HEK293 (cell line): ENCODE results near the gene ATP10D.

ENCODE experiments used
- BCL6B ChIP-seq: fragments of 450-650 bp; formaldehyde crosslinking; IDR thresholded peaks from 2 replicates; pipeline ENCODE4 v1.5.1; 2017; ENCODE audit warnings: missing biosample characterization, missing genetic modification characterization
- CTCF ChIP-seq: fragments of 450-650 bp; formaldehyde crosslinking; IDR thresholded peaks from 2 replicates; pipeline ENCODE4 v1.5.1; 2016; ENCODE audit warnings: missing biosample characterization, missing genetic modification characterization
- GLI2 ChIP-seq: fragments of 450-650 bp; formaldehyde crosslinking; IDR thresholded peaks from 2 replicates; pipeline ENCODE4; 2017; ENCODE audit warnings: missing biosample characterization, missing genetic modification characterization, low read depth, borderline replicate concordance
- PRDM2 ChIP-seq: fragments of 450-650 bp; formaldehyde crosslinking; IDR thresholded peaks from 2 replicates; pipeline ENCODE4 v1.5.1; 2016; ENCODE audit warnings: missing biosample characterization, missing genetic modification characterization, borderline replicate concordance
- REST ChIP-seq: fragments of 450-650 bp; formaldehyde crosslinking; IDR thresholded peaks from 2 replicates; pipeline ENCODE4 v1.5.1; 2016; ENCODE audit warnings: missing biosample characterization, missing genetic modification characterization
- ZBTB11 ChIP-seq: fragments of 450-650 bp; formaldehyde crosslinking; conservative IDR thresholded peaks from 2 replicates; pipeline ENCODE4 v1.5.1; 2016; ENCODE audit warnings: low read depth, missing biosample characterization, missing genetic modification characterization
- ZFP41 ChIP-seq: fragments of 450-650 bp; formaldehyde crosslinking; IDR thresholded peaks from 2 replicates; pipeline ENCODE4 v1.5.1; 2016; ENCODE audit warnings: missing biosample characterization, missing genetic modification characterization, borderline replicate concordance
- ZNF335 ChIP-seq: fragments of 450-650 bp; formaldehyde crosslinking; conservative IDR thresholded peaks from 2 replicates; pipeline ENCODE4 v1.5.1; 2016; ENCODE audit warnings: missing biosample characterization, missing genetic modification characterization
- ZNF555 ChIP-seq: fragments of 450-650 bp; formaldehyde crosslinking; conservative IDR thresholded peaks from 2 replicates; pipeline ENCODE4 v1.5.1; 2017; ENCODE audit warnings: missing biosample characterization, mild to moderate bottlenecking, missing genetic modification characterization, inconsistent platforms
- ZNF658 ChIP-seq: fragments of 450-650 bp; formaldehyde crosslinking; IDR thresholded peaks from 2 replicates; pipeline ENCODE4; 2016; ENCODE audit warnings: missing biosample characterization, missing genetic modification characterization
- ZNF830 ChIP-seq: fragments of 450-650 bp; IDR thresholded peaks from 2 replicates; pipeline ENCODE4 v1.5.0; 2018; ENCODE audit warnings: missing biosample characterization, missing genetic modification characterization, low read depth, mild to moderate bottlenecking, moderate library complexity
- ZSCAN30 ChIP-seq: fragments of 450-650 bp; IDR thresholded peaks from 2 replicates; pipeline ENCODE4 v1.5.1; 2018; ENCODE audit warnings: missing biosample characterization, mild to moderate bottlenecking, missing genetic modification characterization, moderate library complexity

- no peak for TF ChIP-seq ZBTB11 (tag by site-specific recombination)
- no peak for TF ChIP-seq GLI2
- TF ChIP-seq ZNF658 = no peak
- no peak for TF ChIP-seq ZFP41
- TF ChIP-seq BCL6B (tag by site-specific recombination) = no peak
- no peak for TF ChIP-seq ZNF335
- no peak for TF ChIP-seq ZNF555 (tag by site-specific recombination)
- no peak for TF ChIP-seq ZNF830 (tag by site-specific recombination)
- TF ChIP-seq CTCF (tag by site-specific recombination) = no peak
- TF ChIP-seq ZSCAN30 (tag by site-specific recombination) = no peak
- TF ChIP-seq REST = no peak
- TF ChIP-seq PRDM2 = no peak
These were observed 9.0 kb downstream of the ATP10D start for GRCh38 chr4:47494124-47494430.
